Measurements from ENCODE around the gene WAC.

WAC gene

DNA sequence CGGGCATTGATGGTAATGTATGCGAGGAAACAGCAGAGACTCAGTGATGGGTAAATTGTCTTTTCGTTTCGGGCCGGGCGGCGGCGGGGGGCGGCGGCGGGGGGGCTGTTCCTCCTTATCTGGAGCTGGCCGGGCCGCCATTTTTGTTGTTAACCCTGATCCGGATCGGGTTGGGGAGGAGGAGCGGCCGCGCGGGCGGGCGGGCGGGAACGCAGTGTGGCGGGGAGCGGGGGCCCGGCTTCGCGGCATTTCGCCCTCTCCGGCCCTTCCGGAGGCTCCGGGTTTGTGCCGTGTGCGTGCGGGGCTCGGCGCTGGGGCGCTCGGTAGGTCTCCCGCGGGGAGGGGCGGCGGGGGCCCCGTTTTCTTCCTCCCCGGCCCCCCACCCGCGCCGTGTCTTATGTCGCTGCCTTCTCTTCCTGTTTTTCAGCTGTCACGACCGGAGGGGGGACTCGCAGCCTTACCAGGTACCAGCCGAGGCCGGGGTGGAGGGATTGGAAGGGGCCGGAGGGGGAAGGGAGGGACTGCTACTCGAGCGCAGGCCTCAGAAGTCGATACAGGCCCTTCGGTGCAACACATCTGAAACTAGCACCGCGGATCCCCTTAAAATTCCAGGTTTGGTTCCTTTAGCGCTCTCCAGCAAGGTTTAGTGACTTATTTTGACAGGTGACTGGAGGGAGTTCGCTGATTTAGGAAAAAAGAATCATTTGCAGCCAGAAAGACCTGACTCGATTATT, 820 bp downstream of the WAC start:
- peak; percentile 39 for DNase-seq (ENCODE audit: low read depth)

DNA sequence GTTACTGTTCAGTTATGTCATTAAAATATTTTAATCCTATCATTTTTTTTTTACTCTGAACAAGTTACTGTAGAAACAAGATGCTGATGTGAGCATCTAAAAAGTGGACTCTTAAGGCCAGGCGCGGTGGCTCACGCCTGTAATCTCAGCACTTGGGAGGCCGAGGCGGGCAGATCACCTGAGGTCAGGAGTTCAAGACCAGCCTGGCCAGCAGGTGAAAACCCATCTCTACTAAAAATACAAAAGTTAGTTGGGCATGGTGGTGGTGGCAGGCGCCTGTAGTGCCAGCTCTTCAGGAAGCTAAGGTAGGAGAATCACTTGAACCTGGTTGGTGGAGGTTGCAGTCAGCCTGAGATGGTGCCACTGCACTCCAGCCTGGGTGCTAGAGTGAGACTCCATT, 2.9 kb downstream of the WAC start:
- no peak for DNase-seq (ENCODE audit: low read depth)

DNA sequence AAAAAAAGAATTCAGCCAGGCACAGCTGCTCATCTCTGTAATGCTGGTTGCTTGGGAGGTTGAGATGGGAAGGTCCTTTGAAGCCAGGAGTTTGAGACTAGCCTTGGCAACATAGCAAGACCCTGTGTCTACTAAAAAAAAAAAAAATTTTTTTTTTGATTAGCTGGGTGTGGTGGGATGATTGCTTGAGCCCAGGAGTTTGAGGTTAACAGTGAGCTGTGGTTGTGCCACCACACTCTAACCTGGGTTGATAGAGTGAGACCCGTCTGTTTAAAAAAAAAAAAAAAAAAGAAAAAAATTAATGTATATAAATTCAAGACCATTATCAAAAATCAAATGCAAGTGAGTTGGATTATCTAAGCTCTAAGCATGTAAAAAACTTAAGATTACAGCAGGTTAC, 5.7 kb downstream of the WAC start:
- no peak for DNase-seq (ENCODE audit: low read depth)

GRCh38 chr10:28540145-28540544, 7.2 kb downstream of the WAC start:
- DNase-seq (ENCODE audit: low read depth), result no peak

DNA sequence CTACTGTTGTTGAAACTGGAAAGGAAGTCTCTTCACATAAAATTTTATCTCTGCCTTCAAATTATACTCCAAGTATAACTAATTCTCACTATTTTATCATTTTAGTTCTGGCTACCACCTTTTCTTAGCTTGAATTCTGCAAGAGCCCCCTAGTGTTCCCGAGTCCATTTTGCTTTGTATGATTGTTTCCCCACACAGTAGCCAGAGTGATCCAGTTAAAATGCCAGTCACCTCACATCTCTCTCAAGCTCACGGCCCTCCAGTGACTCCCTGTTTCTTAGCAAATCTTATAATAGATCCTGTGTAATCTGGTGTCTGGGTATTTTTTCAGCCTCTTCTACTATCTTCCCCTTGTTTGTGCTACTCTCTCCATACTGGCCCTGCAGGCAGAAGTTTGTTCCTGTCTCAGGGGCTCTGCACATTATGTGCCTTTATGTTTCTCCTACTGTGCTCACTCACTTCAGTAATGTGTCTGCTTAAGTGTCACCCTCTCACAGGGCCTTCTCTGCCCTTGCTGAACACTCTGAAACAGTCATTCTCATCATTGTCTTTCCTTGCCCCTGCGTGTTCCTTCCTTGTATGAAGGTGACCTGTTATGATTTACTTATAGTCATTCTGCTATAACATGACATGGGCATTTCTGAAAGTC, 8.9 kb downstream of the WAC start:
- no peak for DNase-seq (ENCODE audit: low read depth)

DNA sequence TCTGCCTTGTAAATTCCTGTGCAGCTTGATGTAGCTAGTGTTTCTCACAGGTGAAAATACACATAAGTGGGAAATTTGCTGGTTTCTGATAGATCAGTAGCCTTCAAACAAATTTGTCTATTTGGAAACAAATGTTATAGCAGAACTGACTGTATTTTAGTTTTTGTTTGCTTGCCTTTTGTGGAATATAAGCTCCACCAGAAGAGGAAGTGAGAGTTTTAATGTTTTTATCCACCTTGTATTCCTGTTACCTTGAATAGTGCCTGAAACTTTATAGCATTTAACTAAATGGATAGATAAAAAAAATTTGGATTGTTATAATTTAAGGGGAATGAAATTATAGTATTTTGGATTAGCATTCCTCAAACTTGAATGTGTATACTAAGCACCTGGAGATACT, 9.8 kb downstream of the WAC start:
- no peak for DNase-seq (ENCODE audit: low read depth)

DNA sequence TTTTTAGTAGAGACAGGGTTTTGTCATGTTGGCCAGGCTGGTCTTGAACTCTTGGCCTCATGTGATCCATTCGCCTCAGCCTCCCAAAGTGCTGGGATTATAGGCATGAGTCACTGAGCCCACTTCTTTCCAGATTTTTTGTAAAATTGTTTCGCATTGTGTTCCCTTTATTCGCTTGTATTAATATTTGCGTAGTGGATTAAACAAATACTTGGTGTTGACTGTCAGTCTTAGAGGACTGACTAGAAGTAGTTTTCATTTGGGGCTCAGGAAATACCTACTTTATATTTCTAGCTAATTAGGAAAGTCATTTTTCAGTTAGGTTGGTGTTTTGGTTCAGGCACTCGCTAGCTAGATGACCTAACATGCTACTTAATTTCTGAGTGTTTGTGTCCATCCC, 11.1 kb downstream of the WAC start:
- no peak for DNase-seq (ENCODE audit: low read depth)

- no peak for DNase-seq (ENCODE audit: low read depth)
These were observed 13.2 kb downstream of the WAC start for GRCh38 chr10:28545967-28546644.

DNA sequence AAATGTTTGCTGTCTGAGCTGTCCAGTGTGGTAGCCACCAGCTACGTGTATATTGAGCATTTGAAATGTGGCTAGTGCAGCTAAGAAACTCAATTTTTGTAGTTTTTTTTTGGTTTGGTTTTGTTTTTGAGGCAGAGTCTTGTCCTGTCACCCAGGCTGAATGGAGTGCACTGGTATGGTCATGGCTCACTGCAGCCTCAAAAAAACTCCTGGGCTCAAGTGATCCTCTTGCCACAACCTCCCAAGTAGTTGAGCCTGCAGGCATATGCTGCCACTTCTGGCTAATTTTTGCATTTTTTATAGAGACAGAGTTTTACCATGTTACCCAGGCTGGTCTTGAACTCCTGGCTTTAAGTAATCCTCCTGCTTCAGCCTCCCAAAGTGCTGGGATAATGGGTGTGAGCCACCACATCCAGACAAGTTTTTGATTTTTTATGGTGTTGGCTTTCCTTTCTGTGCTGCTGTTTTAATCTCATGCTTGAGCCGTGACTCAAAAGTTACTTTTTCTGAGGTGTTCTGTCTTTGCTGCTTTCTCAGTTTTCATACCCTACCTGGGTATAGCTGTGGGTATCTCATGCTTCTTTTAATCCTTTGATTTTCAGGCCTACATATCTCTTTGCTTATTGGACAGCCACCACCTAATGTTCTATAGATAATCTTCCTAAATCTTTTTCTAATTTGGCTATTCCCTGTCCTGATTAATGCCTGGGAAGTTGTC, 16.0 kb downstream of the WAC start:
- DNase-seq (ENCODE audit: low read depth), result no peak

GRCh38 chr10:28551086-28551485, 18.2 kb downstream of the WAC start:
- DNase-seq (ENCODE audit: low read depth), result no peak

DNA sequence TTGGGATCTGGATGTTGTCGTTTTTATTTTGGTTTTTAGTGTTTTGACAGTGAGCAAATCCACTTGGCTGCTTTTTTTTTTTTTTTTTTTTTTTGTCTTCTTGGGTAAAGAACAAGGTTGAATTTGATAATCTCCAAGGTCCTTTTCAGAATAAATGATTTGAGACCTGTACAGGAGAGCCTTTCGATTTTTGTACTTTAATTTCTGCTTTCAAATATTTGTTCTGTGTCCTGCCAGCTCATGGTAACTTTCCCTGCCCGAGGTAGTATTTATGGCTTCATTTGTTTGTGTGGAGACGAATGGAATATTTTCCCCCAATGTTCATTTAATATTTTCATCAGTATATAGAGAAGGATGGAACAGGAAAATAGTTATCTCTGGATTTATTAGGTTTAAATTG, 19.9 kb downstream of the WAC start:
- DNase-seq (ENCODE audit: low read depth), result no peak

DNA sequence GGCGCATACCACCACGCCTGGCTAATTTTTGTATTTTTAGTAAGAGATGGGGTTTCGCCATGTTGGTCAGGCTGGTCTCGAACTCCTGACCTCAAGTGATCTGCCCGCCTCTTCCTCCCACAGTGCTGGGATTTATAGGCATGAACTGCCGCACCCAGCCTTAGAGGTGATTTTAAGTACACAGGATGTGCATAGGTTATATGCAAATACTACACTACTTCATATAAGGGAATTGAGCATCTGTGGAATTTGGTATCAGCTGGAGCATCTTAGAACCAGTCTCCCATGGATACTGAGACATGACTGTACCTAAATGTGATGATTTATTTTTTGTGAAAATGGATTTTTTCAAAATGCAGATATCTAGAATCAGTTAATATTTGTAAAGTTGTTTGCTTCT, 21.1 kb downstream of the WAC start:
- DNase-seq (ENCODE audit: low read depth), result no peak

DNA sequence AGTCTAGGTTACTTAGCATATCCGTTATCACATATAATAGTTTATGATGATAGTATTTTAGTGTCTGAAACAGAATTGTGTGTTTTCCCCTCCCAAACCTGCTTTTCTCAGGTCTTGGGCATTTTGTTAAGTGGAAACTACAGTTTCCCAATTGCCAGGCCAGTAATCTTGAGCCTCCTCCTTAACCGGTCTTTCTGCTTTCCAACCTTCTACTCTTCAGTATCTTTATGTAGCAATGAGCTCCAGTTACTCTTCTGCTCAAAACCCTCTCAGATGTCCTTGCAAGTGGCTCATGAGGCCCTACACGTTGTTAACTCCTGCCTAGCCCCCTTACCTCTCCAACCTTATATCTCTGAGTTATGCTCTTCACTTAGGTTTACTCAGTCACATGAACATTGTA, 22.0 kb downstream of the WAC start:
- DNase-seq (ENCODE audit: low read depth), result no peak

- DNase-seq (ENCODE audit: low read depth), result no peak
These were observed 22.4 kb downstream of the WAC start for GRCh38 chr10:28555358-28555757.

GRCh38 chr10:28556142-28556541, 23.2 kb downstream of the WAC start:
- no peak for DNase-seq (ENCODE audit: low read depth)

GRCh38 chr10:28558186-28558585, 25.3 kb downstream of the WAC start:
- DNase-seq (ENCODE audit: low read depth), result no peak

- DNase-seq (ENCODE audit: low read depth), result no peak
These were observed 26.1 kb downstream of the WAC start for GRCh38 chr10:28558923-28559508.

- DNase-seq (ENCODE audit: low read depth), result peak; percentile 43
These were observed 26.7 kb downstream of the WAC start for GRCh38 chr10:28559618-28560017.

GRCh38 chr10:28560617-28561016, 27.7 kb downstream of the WAC start:
- no peak for DNase-seq (ENCODE audit: low read depth)

GRCh38 chr10:28561531-28561930, 28.6 kb downstream of the WAC start:
- no peak for DNase-seq (ENCODE audit: low read depth)

- DNase-seq (ENCODE audit: low read depth), result peak; percentile 32
These were observed 32.0 kb downstream of the WAC start for GRCh38 chr10:28564905-28565304.

DNA sequence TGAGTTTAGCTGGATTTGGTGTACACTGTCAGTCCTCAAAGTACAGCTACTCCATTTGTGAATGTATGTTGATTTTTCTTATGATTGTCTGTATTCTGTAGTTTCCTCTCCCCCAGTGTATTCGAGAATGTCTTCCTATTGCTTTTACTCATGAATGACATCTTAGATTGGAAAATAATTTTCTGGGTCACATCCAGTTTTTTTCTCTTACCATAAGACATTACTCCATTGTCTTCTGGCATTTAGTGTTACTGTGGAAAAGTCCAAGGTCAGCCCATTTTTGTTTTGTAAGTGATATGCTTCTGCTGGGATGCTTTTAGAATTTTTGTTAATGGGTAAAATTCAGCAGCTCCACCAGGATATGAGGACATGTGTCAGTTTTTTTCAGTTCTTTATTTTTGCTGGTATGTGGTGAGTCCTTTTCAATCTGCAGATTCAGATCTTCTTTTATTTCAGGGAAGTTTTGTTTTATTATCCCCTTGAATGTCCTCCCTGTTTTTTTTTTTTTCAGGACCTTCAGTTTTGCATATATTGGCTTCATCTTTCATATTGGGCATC, 33.6 kb downstream of the WAC start:
- no peak for DNase-seq (ENCODE audit: low read depth)
